ENCODE measurements around the gene HCFC2.

DNA sequence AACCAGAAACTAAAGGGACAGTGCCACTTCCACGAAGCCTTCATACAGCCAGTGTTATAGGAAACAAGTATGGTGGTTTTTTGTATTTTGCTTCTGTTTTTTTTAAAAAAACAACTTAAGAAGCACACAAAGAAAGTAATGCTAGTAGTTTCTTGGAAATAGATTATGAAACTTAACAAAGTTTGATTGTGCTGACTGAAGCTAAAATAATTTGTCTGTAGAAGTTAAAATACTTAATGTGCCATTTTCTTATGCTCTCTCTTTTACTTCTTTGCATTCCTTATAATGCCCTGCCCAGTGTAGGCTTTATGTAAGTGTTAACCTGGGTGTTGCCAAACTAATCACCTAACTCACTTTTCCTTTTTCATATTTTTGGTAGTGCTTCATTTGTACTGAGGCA, 16.4 kb downstream of the HCFC2 start:
- TF ChIP-seq, protein P1, sequence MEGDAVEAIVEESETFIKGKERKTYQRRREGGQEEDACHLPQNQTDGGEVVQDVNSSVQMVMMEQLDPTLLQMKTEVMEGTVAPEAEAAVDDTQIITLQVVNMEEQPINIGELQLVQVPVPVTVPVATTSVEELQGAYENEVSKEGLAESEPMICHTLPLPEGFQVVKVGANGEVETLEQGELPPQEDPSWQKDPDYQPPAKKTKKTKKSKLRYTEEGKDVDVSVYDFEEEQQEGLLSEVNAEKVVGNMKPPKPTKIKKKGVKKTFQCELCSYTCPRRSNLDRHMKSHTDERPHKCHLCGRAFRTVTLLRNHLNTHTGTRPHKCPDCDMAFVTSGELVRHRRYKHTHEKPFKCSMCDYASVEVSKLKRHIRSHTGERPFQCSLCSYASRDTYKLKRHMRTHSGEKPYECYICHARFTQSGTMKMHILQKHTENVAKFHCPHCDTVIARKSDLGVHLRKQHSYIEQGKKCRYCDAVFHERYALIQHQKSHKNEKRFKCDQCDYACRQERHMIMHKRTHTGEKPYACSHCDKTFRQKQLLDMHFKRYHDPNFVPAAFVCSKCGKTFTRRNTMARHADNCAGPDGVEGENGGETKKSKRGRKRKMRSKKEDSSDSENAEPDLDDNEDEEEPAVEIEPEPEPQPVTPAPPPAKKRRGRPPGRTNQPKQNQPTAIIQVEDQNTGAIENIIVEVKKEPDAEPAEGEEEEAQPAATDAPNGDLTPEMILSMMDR (conservative IDR thresholded peaks at IDR 0.05 in 1 of 2, IDR thresholded peaks at IDR 0.05 in 1 of 2; ENCODE audit: extremely low read depth in 1 of 2, insufficient read depth in 1 of 2, low read depth in 1 of 2, low read length in 2 of 2): no peak
- no peak for TF ChIP-seq EZH2 (IDR thresholded peaks at IDR 0.05; ENCODE audit: borderline replicate concordance, low read length)
